Ammon's horn (tissue), 1 donor: ENCODE measurements around the gene NELL1.
A peak's percentile ranks its signal among the peaks of the same experiment; 100 is the strongest.

Source experiments
- DNase-seq: peaks from one replicate; pipeline ENCODE4 v3.0.0-alpha.2; 2016; ENCODE audit warnings: low spot score

The NELL1 gene

DNA sequence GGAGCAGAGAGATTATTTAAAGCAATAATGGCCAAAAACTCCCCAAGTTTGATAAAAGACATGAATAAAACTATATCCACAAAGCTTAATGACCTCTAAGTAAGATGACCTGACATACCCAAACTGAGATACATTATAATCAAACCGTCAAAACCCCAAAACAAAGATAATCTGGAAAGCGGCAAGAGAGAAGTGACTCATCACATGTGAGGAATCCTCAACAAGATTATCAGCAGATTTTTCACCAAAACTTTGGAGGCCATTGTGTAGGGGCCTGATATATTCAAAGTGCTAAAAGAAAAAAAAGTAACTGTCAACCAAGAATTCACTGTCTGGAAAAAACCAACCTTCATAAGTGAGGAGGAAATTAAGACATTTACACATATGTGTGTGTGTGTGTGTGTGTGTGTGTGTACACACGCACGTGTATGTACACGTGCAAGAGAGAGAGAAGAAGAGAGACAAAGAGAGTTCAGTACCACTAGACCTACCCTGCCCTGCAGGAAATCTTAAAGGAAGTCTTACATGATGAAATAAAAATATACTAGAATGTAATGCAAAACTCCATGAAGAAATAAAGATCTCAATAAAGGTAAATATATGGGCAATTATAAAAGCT, 752.4 kb downstream of the NELL1 start:
- no peak for DNase-seq

DNA sequence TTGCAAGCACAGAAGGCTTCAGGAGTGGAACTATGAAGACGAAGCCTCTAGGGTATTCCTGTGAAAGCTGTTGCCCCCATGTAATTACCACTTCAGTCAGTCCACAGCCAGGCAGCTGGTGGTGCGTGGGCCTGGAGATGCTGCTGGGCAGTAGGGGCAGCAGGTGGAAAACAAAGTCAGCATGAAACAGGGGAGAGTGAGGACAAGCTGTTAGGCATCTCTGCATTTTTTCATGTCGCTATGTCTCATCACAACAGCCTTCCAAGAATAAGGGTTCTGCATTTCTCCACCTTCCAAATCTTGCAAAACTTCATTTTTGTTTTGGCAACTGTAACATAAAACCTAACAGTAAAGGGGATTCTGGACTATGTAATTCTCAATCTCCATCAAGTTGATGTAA, 757.5 kb downstream of the NELL1 start:
- no peak for DNase-seq

DNA sequence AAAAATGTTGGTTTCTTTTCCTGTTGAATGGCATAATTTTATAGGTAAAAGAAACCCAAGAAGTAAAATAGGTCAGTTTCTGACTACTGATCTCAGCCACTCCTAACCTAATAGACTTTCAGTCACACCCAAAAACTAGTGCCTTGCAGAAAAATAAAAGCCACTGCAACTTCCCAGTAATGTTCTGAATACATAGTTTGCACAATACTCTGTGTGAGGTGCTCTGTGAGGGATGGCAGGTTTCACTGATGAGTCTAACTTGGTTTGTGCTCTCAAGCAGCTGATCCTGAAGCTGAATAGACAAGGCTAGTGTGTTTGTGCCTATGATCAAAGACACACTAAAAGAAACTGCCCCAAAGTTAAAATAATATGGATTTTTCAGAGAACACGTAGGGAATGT, 758.3 kb downstream of the NELL1 start:
- DNase-seq: no peak

DNA sequence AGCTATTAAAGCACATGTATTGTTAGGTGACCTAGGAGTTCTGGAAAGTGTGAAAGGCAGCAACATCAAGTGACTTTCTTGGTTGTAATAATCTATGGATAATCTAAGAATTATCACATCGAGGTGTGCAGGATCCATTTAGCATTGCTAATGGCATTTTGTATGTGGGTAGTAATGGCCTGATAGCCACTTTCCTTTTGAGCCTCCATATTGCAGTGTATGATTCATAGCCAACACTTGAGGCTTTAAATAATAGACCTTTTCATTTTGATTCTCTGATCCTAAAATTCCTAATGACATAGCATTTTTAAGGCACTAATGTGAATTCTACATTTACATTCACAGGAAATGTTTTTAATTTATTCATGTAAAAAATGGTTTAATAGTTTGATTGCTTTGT, 759.4 kb downstream of the NELL1 start:
- no peak for DNase-seq

DNA sequence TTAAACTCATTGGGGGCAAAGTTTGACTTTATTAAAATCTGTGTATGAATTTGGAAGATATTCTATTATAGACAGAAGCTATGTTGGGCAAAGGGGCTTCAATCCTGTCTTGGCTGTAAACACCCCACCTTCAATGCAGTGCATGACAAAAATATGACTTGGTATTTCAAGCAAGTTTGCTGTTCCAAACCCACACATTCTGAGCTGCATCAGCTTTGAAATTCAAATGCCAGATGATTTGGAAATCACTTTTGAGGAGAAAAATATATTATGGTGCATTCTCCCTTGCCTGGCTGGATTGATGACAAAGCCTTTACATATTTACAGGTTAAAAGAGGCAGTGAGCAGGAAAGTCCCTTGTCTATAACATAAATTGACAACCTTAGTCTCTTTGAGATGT, 760.0 kb downstream of the NELL1 start:
- DNase-seq: no peak

DNA sequence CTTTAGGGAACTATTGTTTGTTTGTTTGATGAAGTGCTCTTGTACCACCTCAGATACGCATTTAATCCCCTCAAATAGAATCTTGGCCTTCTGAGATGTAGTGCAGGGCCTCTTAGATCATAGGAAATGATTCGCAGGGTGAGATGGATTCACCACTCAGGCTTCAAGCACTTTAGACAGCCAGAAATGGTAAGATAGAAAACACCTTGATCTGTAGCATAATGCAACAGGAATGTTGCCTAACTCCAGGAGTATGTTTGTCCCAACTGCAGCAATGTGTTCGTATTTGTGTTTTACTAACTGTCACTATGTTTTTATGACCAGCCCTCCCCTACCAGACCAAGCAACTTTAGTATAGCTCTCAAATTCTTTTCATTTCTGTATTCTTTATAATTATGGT, 761.2 kb downstream of the NELL1 start:
- DNase-seq: no peak

DNA sequence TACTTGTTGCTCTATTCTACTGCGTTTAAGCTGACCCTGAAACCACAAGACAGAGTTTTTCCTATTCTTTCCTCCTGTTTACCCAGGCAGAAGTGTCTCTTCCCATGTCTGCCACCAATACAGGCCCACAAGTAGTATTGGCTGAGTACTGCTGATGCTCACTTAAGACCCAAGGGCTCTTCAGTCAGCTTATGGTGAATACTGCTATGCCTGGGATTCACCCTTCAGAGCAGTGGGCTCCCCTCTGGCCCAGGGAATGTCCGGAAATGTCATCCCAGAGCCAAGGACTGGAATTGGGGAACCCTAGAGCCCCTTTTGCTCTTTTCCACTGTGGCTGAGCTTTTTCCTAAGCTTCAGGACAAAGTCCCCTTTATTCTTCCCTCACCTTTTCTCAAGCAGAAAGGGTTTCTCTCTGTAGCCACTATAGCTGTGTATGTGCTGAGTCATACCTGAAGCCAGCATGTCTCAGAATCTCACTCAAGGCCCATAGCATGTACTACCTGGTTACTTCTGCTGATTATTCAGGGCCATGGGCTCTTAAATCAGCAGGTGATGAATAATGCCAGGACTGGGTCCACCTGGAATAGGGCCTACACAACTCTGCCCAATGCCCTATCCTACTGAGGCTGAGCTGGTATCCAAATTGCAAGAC, 777.7 kb downstream of the NELL1 start:
- DNase-seq: no peak

DNA sequence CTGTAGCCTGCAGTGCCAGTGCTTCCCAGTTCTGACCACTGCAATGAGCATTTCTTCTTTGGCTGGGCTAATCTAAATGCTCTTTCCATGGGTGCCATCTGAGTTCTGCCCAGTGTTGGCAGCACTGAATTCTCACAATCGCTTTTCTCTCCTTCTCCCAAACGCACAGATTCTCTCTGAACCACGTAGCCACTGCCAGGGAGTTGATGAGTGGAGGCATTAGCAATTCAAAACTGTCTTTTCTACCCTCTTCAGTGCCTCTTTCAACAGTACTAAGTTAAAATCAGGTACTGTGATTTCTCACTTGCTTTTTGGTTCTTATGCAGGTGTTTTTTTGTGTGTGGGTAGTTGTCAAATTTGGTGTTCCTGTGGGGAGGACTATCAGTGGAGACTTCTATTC, 778.5 kb downstream of the NELL1 start:
- DNase-seq: no peak

DNA sequence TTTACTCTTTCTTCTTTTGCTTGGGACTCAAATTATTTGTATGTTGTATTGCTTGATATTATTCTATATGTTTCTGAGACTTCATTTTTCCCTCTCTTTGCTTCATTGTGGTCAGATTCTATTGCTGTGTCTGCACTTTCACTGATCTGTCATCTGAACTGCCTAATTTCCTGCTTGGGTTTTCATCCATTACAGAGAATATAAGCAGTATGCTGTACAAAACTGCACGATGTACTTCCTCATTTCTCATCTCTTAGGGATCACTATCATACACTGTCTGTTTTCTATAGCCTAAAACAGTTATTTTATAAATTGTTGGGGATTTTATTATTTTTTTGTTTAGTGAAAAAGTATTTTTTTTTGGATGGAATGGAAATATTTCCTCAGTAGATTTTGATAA, 786.8 kb downstream of the NELL1 start:
- DNase-seq: no peak

DNA sequence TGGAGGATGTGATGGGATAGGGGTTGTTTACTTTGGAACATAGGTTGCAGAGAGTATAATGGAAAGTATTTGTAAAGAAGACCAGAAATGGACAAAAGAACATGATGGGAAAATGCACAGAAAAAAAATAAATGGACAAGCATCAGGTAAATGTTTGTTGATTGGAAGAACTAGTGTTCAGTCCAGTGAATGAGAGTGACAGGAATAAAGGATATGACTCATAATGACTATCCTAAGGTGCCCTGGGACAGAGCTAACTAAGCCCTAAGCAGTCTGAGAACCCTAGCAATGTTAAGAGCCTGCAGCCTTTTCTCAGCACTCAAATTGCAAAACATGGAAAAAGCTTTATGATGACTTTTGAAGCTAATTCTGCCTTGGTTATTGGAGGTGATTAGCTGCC, 790.7 kb downstream of the NELL1 start:
- no peak for DNase-seq

DNA sequence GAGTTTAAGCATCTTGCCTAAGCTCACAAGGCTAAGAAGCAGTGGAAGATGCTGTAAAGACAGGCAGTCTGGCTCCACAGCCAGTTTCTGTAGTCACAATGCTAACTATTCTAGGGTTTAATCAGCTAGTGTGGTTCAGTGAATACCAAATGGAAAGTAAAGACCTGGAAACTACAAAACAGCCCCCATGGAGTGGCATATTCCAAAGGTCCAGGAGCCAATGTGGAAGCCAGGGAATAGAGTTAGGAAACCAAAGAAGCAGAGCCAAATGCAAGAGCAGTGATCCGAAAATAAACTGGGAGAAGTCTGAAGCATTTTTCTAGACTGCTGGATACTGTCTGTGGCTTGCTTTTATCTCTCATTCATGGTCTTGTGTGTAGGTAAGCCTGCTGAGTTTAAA, 792.3 kb downstream of the NELL1 start:
- peak; percentile 5 for DNase-seq

DNA sequence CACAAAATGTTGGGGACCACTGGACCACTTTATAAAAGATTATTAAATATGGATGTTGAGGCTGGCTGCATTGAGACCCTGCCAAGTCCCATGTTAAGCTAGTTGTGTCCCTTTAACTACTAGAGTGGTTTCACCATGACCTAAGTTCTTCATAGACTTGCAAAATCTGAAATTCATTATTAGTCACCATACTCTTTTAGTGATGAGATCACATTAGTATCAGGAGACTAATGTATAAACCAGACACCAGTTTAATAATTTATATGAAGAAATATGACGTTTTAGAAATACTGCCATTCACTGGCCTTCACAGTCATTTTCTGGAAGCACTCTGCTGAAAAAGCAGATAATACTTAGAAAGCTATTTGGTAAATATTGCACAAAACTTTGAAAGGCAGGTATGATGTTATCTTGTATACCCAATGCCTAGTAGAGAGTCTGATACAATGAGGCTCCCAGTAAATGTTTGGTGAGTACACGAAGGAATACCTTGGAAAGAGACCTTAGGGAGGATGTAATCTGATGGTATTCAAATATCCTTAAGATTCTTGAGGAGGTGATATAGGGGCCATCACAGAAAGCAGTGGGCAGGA, 795.3 kb downstream of the NELL1 start:
- DNase-seq: no peak

DNA sequence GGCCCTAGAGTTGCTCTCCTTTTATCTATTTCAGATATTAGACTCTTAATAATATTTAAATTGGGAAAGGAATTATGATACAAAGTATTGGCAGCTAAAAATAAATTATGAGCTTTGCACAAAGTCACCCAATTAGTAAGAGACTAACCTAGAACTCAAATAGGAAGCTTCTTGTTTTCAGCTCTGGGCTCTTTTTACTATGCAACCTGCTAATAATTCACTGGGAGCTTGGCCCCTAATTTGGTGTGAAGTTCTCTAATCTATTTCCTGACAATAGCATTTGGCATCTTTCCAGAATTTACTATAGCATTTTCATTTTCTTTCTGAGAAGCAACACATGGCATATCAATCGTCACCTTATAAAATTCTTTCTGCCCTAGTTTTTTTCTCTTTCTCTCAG, 795.8 kb downstream of the NELL1 start:
- DNase-seq: no peak

DNA sequence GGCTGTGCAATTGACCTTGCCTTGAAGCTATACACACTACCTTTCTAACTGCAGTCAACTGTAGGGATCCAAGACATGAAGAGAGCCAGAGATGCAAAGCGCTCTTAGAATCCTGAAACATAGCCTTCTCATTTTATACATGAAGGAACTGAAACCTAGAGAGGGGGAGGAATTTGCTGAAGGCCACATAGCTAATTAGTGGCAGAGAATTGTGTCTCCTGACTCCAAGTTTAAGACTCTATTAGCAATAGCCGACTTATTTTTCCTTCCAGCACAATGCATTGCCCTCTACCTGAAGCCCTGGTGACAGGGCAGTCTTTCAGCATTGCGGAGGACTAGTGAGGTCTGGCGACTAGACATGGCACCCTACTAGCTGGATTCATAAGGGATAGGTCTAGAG, 796.5 kb downstream of the NELL1 start:
- no peak for DNase-seq

DNA sequence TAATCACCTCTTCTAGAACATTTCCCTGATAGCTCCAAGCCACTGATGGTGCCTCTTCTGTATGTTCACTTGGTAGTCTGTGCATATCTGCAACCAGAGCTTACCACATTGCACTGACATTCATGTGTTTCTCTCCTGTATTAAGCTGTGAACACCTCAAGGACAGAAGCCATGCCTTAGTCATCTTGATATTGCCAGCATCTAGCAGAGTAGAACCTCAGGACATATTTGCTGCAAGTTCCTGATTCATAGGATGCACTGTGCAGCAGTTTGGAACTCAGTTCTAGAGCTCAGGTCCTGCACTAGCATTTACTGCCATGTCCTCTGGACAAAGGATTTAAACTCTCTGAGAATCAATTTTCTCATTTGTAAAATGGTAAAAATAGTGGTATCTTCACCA, 801.1 kb downstream of the NELL1 start:
- DNase-seq: no peak

DNA sequence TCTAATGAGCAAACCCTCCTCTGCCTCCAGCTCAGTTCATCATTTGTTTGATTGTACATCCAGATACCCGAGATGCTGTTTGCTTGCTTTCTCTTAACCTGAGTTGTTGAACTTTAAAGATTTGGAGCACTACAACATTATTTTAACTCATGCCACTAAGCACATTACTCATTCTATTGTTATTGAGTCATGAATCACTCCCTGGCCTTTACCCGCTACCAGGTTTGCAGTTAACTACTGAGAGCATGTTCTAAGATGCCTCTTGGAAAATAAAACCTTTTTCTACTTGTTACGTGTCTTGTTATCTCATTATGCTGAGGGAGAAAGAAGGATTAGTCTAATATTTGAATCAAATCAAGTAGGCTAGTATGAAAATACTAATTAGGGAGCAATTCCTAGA, 802.9 kb downstream of the NELL1 start:
- no peak for DNase-seq

DNA sequence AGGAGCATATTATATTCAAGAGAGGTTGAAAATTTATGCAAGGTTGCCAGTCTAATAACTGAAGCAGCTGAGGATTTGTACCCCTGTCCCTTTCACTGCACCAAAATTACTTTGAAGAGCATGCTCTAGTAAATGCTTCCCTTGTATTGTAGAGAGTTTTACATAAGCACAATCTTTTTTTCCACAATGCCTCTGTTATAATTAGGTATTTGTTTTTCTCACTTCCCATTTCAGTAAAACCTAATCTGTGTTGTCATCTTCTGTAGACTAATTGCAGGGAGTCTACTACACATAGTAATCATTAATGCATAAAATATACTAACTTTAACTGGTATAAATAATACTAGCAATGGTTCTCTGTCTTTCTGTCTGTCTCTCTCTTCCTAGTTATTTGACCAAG, 805.1 kb downstream of the NELL1 start:
- no peak for DNase-seq

DNA sequence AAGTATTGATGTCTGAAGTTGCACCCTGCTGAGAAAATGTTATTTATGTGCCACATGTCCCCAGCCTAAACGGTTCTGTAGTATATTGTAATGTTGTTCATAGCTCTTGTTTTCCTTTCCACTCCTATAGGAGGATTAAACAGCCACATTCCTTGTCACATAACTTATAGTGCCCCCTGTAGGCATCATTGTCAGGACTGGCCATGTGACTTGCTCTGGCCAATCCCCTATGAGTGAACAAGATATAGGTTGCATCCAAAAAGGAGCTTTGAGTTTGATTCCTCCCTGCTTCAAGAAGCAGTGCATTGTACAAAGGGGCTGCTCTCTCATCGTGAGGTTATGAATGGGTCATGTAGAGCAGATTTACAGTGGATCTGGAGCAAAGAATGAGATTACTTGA, 805.9 kb downstream of the NELL1 start:
- DNase-seq: no peak

DNA sequence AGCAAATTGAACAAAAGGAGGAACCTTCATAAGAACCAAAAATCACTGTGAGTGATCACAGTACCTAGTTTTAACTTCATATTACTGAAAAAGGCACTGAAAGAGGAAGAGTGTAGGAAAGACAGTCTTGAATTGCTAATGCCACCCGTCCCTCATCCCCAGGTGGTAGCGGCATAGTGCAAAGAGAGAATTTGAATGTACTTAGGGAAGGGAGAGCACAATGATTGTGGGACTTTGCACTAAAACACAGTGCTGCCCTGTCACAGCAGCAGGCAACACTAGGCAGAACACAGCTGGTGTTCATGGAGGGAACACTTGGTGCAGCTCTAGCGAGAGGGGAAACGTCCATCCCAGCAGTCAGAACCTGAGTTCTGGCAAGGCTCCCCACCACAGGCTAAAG, 807.2 kb downstream of the NELL1 start:
- DNase-seq: no peak

DNA sequence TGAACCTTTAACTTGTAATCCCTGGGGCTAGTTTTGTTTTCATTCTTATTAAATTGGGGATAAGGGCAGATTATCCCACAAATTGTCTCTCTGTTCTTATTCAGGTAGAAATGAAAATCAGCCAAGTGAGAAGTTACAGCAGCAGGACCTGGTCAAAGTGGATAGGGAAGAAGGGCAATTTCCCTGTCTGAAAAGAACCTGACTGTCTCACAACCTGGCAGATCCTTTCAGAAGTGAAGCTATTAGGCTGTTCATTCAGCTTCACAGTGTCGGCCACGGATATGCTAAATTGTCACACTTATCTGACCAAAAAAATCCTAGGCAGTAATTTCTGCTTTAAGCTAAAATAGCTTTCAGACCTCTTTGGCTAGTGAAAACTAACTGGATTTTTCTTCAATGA, 810.9 kb downstream of the NELL1 start:
- no peak for DNase-seq

DNA sequence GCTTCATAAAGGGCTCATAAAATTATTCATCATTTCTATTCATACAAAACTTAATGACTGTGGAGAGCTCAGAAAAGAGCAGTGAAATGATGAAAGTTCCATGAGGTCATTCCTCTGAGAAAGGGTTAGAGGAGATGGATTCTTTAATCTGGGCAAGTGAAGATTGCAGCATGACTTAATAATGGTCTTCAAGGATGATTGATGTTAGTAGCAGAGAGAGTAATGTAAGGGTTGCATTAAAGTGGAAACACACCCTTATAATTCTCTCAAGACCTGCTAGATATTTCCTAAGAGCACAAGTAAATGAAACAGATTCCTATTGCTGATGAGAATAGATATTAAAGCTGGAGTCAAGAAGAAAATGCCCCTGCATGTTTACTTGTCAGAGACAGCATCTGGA, 811.9 kb downstream of the NELL1 start:
- DNase-seq: no peak

DNA sequence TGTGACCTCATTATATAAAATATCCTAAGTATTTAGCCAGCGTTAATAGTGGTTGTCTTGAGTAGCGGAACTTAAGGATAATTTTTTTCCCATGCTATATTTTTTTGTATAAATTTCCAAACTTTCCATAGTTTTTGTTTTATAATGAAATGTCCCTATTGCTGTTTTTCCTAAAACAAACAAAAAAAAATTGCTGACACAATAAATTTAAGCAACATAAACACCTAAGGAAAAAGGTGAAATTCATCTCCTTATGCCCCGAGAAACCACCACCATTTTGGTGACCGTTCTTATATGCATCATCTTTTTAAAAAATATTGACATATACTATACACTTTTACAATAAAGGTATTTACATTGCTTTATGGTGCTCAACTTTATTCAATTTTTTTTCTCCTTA, 814.7 kb downstream of the NELL1 start:
- no peak for DNase-seq

DNA sequence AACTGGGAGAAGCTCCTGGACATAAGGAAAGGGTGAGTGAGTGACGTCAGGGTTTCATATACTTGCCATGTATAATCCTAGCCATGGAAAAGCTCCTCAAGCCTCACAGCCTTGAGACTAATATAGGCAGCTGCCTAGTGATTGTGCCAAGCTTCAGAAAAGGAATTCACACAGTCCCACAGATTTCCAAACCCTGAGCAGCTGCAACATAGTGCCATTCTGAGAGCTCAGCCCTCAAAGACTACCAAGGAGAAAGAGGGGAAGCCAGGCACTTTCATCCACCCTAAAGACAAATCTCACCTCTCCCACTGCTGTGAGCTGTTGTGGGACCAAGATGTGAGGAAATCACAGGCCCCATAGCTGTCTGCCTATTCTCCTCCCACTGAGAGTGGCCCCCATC, 815.6 kb downstream of the NELL1 start:
- no peak for DNase-seq

DNA sequence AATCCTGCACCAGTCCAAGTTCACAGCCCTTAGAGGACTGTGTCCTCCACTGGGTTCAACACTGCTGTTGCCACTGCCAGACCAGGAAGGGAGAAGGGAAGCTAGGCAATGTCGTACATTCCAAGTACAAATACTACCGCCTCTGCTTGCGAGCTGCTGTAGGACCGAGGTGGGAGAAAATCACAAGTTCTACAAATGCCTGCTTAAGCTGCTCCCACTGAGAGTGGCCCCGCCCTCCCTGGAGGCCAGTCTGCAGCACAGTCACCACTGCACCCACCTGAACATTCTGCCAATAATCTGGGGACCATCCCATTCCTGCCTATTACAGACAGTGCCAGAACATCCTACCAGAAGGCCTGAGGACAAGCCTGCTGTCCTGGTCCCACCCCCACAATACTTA, 816.0 kb downstream of the NELL1 start:
- no peak for DNase-seq
